GM23338 (cell line): ENCODE results near the gene GRID2. TPM values are rescaled to one million over a fixed set of nuclear protein-coding genes. Genes with fewer than 3 reads are reported as not detected.

Source experiments
- ATAC-seq: fragments of 200-7000 bp; cut with Tn5 transposase; 3 replicates; pipeline ENCODE4 v1.9.1; 2020
- DNase-seq: peaks from one replicate; pipeline ENCODE4 v3.0.0-alpha.2; 2015; ENCODE audit warnings: low spot score
- H2AFZ ChIP-seq: fragments of 200-600 bp; sonication (generic); 2 replicates; pipeline ENCODE4 v1.8.0; 2016; ENCODE audit warnings: antibody characterized with exemption, mild to moderate bottlenecking, moderate library complexity
- H3F3A ChIP-seq: fragments of 200-600 bp; sonication (generic); replicated peaks from 2 replicates; pipeline ENCODE4 v1.8.0; 2017; ENCODE audit warnings: antibody characterized with exemption, mixed run types, low read depth
- H3K27ac ChIP-seq: fragments of 200-600 bp; sonication (generic); 2 replicates; pipeline ENCODE4 v1.6.1; 2016; ENCODE audit warnings: low read depth
- H3K27me3 ChIP-seq: fragments of 200-600 bp; sonication (generic); 2 replicates; pipeline ENCODE4 v1.8.0; 2016; ENCODE audit warnings: mild to moderate bottlenecking, mixed run types, moderate library complexity; ENCODE audit not compliant: insufficient read depth
- H3K36me3 ChIP-seq: fragments of 200-600 bp; sonication (generic); 2 replicates; pipeline ENCODE4 v1.8.0; 2016; ENCODE audit warnings: mild to moderate bottlenecking; ENCODE audit not compliant: insufficient read depth
- H3K4me1 ChIP-seq: fragments of 200-600 bp; sonication (generic); 2 replicates; pipeline ENCODE4 v1.8.0; 2016; ENCODE audit warnings: mild to moderate bottlenecking, moderate library complexity; ENCODE audit not compliant: insufficient read depth
- H3K4me2 ChIP-seq: fragments of 200-600 bp; sonication (generic); 2 replicates; pipeline ENCODE4 v1.7.1; 2017; ENCODE audit warnings: mixed run types
- H3K4me3 ChIP-seq: fragments of 200-600 bp; sonication (generic); 2 replicates; pipeline ENCODE4 v1.6.1; 2016; ENCODE audit warnings: mixed run types
- H3K79me2 ChIP-seq: fragments of 200-600 bp; sonication (generic); replicated peaks from 2 replicates; pipeline ENCODE4 v1.8.0; 2017; ENCODE audit warnings: mild to moderate bottlenecking; ENCODE audit not compliant: insufficient read depth
- H3K9me2 ChIP-seq: fragments of 200-600 bp; sonication (generic); 2 replicates; pipeline ENCODE4 v1.8.0; 2017; ENCODE audit not compliant: insufficient read depth
- H4K20me1 ChIP-seq: fragments of 200-600 bp; sonication (generic); replicated peaks from 2 replicates; pipeline ENCODE4 v1.8.0; 2017; ENCODE audit warnings: mild to moderate bottlenecking; ENCODE audit not compliant: insufficient read depth
- H3K27ac Mint-ChIP-seq: 2 replicates; pipeline ENCODE4 v1.8.0; 2020; ENCODE audit warnings: inconsistent platforms, mild to moderate bottlenecking, moderate library complexity, mixed read lengths
- H3K27me3 Mint-ChIP-seq: 3 replicates; pipeline ENCODE4 v1.8.0; 2022; ENCODE audit warnings: low read depth, mild to moderate bottlenecking, moderate library complexity, mixed read lengths, inconsistent platforms; ENCODE audit not compliant: insufficient read depth, poor library complexity
- H3K36me3 Mint-ChIP-seq: 3 replicates; pipeline ENCODE4 v1.8.0; 2021; ENCODE audit warnings: low read depth, mild to moderate bottlenecking, inconsistent platforms, moderate library complexity, mixed read lengths
- H3K4me1 Mint-ChIP-seq: 3 replicates; pipeline ENCODE4 v1.8.0; 2020; ENCODE audit warnings: mild to moderate bottlenecking, inconsistent platforms, mixed read lengths
- H3K4me3 Mint-ChIP-seq: 3 replicates; pipeline ENCODE4 v1.8.0; 2021; ENCODE audit warnings: moderate library complexity, mild to moderate bottlenecking, inconsistent platforms, mixed read lengths
- H3K9me3 Mint-ChIP-seq: 3 replicates; pipeline ENCODE4 v1.8.0; 2020; ENCODE audit warnings: moderate library complexity, mild to moderate bottlenecking, inconsistent platforms, mixed read lengths
- CREB1 ChIP-seq: fragments of 250-450 bp; sonication (Bioruptor Pico); IDR thresholded peaks from 2 replicates; pipeline ENCODE4 v1.5.0; 2020; ENCODE audit warnings: low read depth, mild to moderate bottlenecking, moderate library complexity
- EZH2 ChIP-seq: fragments of 200-600 bp; sonication (generic); IDR thresholded peaks from one replicate; pipeline ENCODE4 v1.8.0; 2017; ENCODE audit warnings: antibody characterized with exemption, mild to moderate bottlenecking, low read depth; ENCODE audit not compliant: unreplicated experiment
- EZH2phosphoT487 ChIP-seq: fragments of 200-600 bp; sonication (generic); IDR thresholded peaks from one replicate; pipeline ENCODE4 v1.8.1; 2018; ENCODE audit warnings: antibody characterized with exemption; ENCODE audit not compliant: unreplicated experiment
- JUNB ChIP-seq: IDR thresholded peaks from one replicate; pipeline ENCODE4 v1.6.1; 2016; ENCODE audit warnings: antibody characterized with exemption; ENCODE audit not compliant: unreplicated experiment
- NANOG ChIP-seq: IDR thresholded peaks from 2 replicates; pipeline ENCODE4 v1.6.1; 2016; ENCODE audit warnings: antibody characterized with exemption, borderline replicate concordance
- POLR2AphosphoS5 ChIP-seq: IDR thresholded peaks from 2 replicates; pipeline ENCODE4 v1.6.1; 2016; ENCODE audit warnings: antibody characterized with exemption, low read depth
- REST ChIP-seq: IDR thresholded peaks from one replicate; pipeline ENCODE4 v1.6.1; 2018; ENCODE audit warnings: antibody characterized with exemption; ENCODE audit not compliant: unreplicated experiment
- ZNF114 ChIP-seq: fragments of 250-450 bp; sonication (Bioruptor Pico); IDR thresholded peaks from 2 replicates; pipeline ENCODE4 v1.5.0; 2020; ENCODE audit warnings: mild to moderate bottlenecking, moderate library complexity
- polyA plus RNA-seq: library from polyadenylated mRNA; unstranded; fragments of >200 nt; fragmentation: Nextera tagmentation; extraction: Ambion mirVana; gene quantifications from 2 replicates; pipeline ENCODE4 v1.2.1, GENCODE V29; 2016
- total RNA-seq: library from RNA; depleted of rRNA; stranded (reverse); fragments of >200 nt; shearing (Covaris generic); gene quantifications from 2 replicates; pipeline ENCODE4 v1.2.3, GENCODE V29; 2014
- TF ChIP-seq, protein P1 (sequence below), 2 experiments: fragments of 200-600 bp in 1 of 2; sonication (generic) in 1 of 2; conservative IDR thresholded peaks; 2 replicates each; pipeline versions ENCODE4 v1.5.1 to v1.6.1; 2016 to 2017; ENCODE audit warnings: antibody characterized with exemption in 2 of 2, low read depth in 2 of 2, mild to moderate bottlenecking in 2 of 2, moderate library complexity in 1 of 2
- TF ChIP-seq, protein P2 (sequence below): IDR thresholded peaks from 2 replicates; pipeline ENCODE4 v1.6.1; 2016; ENCODE audit warnings: antibody characterized with exemption

Gene GRID2
- total and polyA plus RNA-seq, 2 experiments from 2014 or later, result 19.9 to 65.4 TPM

DNA sequence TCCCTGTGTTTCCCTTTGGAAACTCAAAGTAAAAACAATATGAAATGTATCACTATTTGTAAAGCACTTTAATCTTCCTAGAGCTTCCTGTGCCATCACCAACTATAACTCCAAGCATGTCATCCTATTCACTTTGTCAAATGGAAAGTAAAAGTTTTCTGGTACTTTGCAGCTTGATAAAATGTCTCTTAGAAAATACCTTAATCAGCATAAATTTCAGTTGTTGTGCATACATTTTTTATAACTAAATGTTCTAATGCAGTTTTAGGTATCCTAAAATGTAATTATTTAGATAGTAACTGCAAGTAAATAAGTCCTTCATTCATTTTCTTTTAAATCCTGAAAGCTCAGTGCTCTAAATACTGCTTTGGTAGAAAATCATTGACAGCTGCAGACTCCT is 558.7 kb downstream of the GRID2 start:
- Histone ChIP-seq H3K4me3 (no peak overlapping the region), H3K27me3 (no peaks in the 10 kb centered on the region), H3K9me2 (no peaks in the 10 kb centered on the region), H3K4me2 (no peak overlapping the region), H4K20me1 (no peaks in the 10 kb centered on the region; the same call in none of the 2 replicates), H3K36me3 (no peaks in the 10 kb centered on the region), H2AFZ (no peak overlapping the region), H3K79me2 (no peaks in the 10 kb centered on the region), H3K4me1 (no peaks in the 10 kb centered on the region), H3F3A (no peaks in the 10 kb centered on the region), H3K27ac (no peak overlapping the region)
- no peaks in the 10 kb centered on the region for H3K9me3 Mint-ChIP-seq
- DNase-seq (no peak), ATAC-seq (no peak)
- peaks cover 2% of the 10 kb centered on the region for H3K27me3 Mint-ChIP-seq
- H3K27ac Mint-ChIP-seq, result no peak overlapping the region
- peaks cover 5% of the 10 kb centered on the region; the same call in 2 of the 3 replicates for H3K36me3 Mint-ChIP-seq
- TF ChIP-seq REST, result no peak
- no peak for TF ChIP-seq ZNF114 (CRISPR knock-in tag)
- TF ChIP-seq EZH2, result no peak
- no peak for TF ChIP-seq JUNB
- TF ChIP-seq NANOG, result no peak
- no peak for TF ChIP-seq POLR2AphosphoS5
- TF ChIP-seq, protein P1, sequence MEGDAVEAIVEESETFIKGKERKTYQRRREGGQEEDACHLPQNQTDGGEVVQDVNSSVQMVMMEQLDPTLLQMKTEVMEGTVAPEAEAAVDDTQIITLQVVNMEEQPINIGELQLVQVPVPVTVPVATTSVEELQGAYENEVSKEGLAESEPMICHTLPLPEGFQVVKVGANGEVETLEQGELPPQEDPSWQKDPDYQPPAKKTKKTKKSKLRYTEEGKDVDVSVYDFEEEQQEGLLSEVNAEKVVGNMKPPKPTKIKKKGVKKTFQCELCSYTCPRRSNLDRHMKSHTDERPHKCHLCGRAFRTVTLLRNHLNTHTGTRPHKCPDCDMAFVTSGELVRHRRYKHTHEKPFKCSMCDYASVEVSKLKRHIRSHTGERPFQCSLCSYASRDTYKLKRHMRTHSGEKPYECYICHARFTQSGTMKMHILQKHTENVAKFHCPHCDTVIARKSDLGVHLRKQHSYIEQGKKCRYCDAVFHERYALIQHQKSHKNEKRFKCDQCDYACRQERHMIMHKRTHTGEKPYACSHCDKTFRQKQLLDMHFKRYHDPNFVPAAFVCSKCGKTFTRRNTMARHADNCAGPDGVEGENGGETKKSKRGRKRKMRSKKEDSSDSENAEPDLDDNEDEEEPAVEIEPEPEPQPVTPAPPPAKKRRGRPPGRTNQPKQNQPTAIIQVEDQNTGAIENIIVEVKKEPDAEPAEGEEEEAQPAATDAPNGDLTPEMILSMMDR (conservative IDR thresholded peaks at IDR 0.05; ENCODE audit: low read depth in 2 of 2), result no peak
- TF ChIP-seq CREB1, result no peak
- TF ChIP-seq EZH2phosphoT487, result no peak
- H3K4me3 Mint-ChIP-seq, result no peak overlapping the region
- no peaks in the 10 kb centered on the region for H3K4me1 Mint-ChIP-seq

DNA sequence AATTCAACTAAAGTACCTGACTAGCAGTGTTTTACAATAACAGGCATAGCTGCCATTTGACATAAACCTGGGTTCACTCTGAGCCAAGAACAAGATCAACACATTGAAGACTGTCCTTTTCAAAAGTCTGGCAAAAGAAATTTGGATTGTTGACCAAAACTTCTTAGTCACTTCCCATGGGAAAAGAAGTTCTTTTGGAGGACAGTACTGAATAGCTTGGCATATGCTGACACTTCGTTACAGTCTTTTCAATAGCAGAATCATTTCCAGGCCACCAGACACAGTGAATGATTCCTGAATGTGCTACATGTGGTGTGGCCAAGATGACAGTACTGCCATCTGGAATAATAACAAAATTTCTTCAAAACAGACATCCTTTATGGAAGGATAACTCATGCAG is 560.3 kb downstream of the GRID2 start:
- no peaks in the 10 kb centered on the region for H3K4me1 ChIP-seq
- H3K4me3 ChIP-seq, result no peak overlapping the region
- TF ChIP-seq, protein P2, sequence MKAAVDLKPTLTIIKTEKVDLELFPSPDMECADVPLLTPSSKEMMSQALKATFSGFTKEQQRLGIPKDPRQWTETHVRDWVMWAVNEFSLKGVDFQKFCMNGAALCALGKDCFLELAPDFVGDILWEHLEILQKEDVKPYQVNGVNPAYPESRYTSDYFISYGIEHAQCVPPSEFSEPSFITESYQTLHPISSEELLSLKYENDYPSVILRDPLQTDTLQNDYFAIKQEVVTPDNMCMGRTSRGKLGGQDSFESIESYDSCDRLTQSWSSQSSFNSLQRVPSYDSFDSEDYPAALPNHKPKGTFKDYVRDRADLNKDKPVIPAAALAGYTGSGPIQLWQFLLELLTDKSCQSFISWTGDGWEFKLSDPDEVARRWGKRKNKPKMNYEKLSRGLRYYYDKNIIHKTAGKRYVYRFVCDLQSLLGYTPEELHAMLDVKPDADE, result no peak
- TF ChIP-seq, protein P1 (conservative IDR thresholded peaks at IDR 0.05; ENCODE audit: low read depth in 2 of 2), result no peak
- no peak for TF ChIP-seq ZNF114 (CRISPR knock-in tag)
- no peak for TF ChIP-seq NANOG
- Mint-ChIP-seq H3K4me1 (no peaks in the 10 kb centered on the region), H3K9me3 (no peaks in the 10 kb centered on the region), H3K27me3 (no peaks in the 10 kb centered on the region), H3K36me3 (peaks cover 5% of the 10 kb centered on the region; the same call in 2 of the 3 replicates), H3K27ac (no peak overlapping the region), H3K4me3 (no peak overlapping the region)
- H3K79me2 ChIP-seq, result no peaks in the 10 kb centered on the region
- H3F3A ChIP-seq, result no peaks in the 10 kb centered on the region
- ATAC-seq (no peak), DNase-seq (no peak)
- no peak overlapping the region for H2AFZ ChIP-seq
- no peaks in the 10 kb centered on the region for H3K36me3 ChIP-seq
- H3K4me2 ChIP-seq, result no peak overlapping the region
- H3K27me3 ChIP-seq, result no peaks in the 10 kb centered on the region
- H3K9me2 ChIP-seq, result no peaks in the 10 kb centered on the region
- no peak overlapping the region for H3K27ac ChIP-seq
- no peaks in the 10 kb centered on the region; the same call in 1 of the 2 replicates for H4K20me1 ChIP-seq
